MM.1S (cell line): ENCODE measurements around the gene ART5.
"Not testable (repeated sequence)": the region's sequence is repeated elsewhere in the genome, so short reads cannot be mapped to it uniquely, and the experiment has no call there.

ENCODE experiments used
- EZH2phosphoT487 ChIP-seq: fragments of 300-600 bp; sonication (generic); IDR thresholded peaks from 2 replicates; pipeline ENCODE4 v1.6.1; 2018; ENCODE audit warnings: antibody characterized with exemption, low read length
- TF ChIP-seq, protein P1 (sequence below): fragments of 300-600 bp; sonication (generic); IDR thresholded peaks from 2 replicates; pipeline ENCODE4 v1.5.1; 2016; ENCODE audit warnings: antibody characterized with exemption, low read length, mixed read lengths

DNA sequence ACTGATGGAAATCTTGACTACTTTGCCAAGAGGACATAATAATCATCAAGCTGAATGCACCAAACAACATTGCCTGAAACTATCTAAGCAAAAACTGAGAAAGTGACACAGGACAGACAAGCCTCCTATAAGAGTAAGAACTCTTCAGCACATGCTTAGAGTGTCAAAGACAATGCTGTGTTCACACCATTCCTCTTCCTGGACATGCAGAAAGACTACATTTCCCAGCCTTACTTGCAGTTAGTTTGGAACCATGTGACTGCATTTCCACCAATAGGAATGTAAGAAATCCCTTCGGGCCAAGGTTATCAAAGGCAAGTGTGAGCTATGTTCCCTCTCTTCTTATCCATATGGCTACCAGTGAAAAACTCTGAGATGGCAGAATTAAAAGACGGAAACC, 51.6 kb downstream of the ART5 start:
- TF ChIP-seq EZH2phosphoT487 = not testable (repeated sequence)
- TF ChIP-seq, protein P1, sequence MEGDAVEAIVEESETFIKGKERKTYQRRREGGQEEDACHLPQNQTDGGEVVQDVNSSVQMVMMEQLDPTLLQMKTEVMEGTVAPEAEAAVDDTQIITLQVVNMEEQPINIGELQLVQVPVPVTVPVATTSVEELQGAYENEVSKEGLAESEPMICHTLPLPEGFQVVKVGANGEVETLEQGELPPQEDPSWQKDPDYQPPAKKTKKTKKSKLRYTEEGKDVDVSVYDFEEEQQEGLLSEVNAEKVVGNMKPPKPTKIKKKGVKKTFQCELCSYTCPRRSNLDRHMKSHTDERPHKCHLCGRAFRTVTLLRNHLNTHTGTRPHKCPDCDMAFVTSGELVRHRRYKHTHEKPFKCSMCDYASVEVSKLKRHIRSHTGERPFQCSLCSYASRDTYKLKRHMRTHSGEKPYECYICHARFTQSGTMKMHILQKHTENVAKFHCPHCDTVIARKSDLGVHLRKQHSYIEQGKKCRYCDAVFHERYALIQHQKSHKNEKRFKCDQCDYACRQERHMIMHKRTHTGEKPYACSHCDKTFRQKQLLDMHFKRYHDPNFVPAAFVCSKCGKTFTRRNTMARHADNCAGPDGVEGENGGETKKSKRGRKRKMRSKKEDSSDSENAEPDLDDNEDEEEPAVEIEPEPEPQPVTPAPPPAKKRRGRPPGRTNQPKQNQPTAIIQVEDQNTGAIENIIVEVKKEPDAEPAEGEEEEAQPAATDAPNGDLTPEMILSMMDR = not testable (repeated sequence)
